ENCODE data around the gene IGF1R. TPM values are rescaled to one million over a fixed set of nuclear protein-coding genes. Genes with fewer than 3 reads are reported as not detected.

Gene IGF1R
- polyA plus RNA-seq, 4 donors = 44.8 to 49.1 (median 45.7) TPM

- DNase-seq (ENCODE audit: low read depth in 4 of 4, low spot score in 3 of 4) = peak in 3 of 4 donors; percentile 64 to 66 (median 64)
Observed at GRCh38 chr15:98647026-98647773, 1.1 kb upstream of the IGF1R start.

- DNase-seq (ENCODE audit: low read depth in 4 of 4, low spot score in 3 of 4) = peak in 2 of 4 donors; percentile 31 to 52
Observed at GRCh38 chr15:98648654-98649471, 524 bp downstream of the IGF1R start.

- peak in 2 of 4 donors; percentile 22 to 26 for DNase-seq (ENCODE audit: low read depth in 4 of 4, low spot score in 3 of 4)
Observed at GRCh38 chr15:98649472-98650416, 1.4 kb downstream of the IGF1R start.

- DNase-seq (ENCODE audit: low read depth in 4 of 4, low spot score in 3 of 4) = peak in 2 of 4 donors; percentile 43 to 48
Observed at GRCh38 chr15:98650417-98651035, 2.2 kb downstream of the IGF1R start.

GRCh38 chr15:98651036-98651481, 2.7 kb downstream of the IGF1R start:
- peak in 2 of 4 donors; percentile 41 to 45 for DNase-seq (ENCODE audit: low read depth in 4 of 4, low spot score in 3 of 4)

GRCh38 chr15:98651581-98652220, 3.4 kb downstream of the IGF1R start:
- DNase-seq (ENCODE audit: low read depth in 4 of 4, low spot score in 3 of 4) = peak in 2 of 4 donors; percentile 16 to 49

- DNase-seq (ENCODE audit: low read depth in 4 of 4, low spot score in 3 of 4) = no peak
Observed at GRCh38 chr15:98653686-98654085, 5.3 kb downstream of the IGF1R start.

- DNase-seq (ENCODE audit: low read depth in 4 of 4, low spot score in 3 of 4) = no peak
Observed at GRCh38 chr15:98654790-98655360, 6.5 kb downstream of the IGF1R start.

GRCh38 chr15:98655732-98656131, 7.4 kb downstream of the IGF1R start:
- no peak for DNase-seq (ENCODE audit: low read depth in 4 of 4, low spot score in 3 of 4)

- no peak for DNase-seq (ENCODE audit: low read depth in 4 of 4, low spot score in 3 of 4)
Observed at GRCh38 chr15:98657721-98658120, 9.4 kb downstream of the IGF1R start.

GRCh38 chr15:98658831-98659699, 10.7 kb downstream of the IGF1R start:
- no peak for DNase-seq (ENCODE audit: low read depth in 4 of 4, low spot score in 3 of 4)

- no peak for DNase-seq (ENCODE audit: low read depth in 4 of 4, low spot score in 3 of 4)
Observed at GRCh38 chr15:98660055-98660454, 11.7 kb downstream of the IGF1R start.

GRCh38 chr15:98663045-98663444, 14.7 kb downstream of the IGF1R start:
- no peak for DNase-seq (ENCODE audit: low read depth in 4 of 4, low spot score in 3 of 4)

GRCh38 chr15:98663606-98664005, 15.3 kb downstream of the IGF1R start:
- DNase-seq (ENCODE audit: low read depth in 4 of 4, low spot score in 3 of 4) = no peak

GRCh38 chr15:98666441-98666840, 18.1 kb downstream of the IGF1R start:
- no peak for DNase-seq (ENCODE audit: low read depth in 4 of 4, low spot score in 3 of 4)

GRCh38 chr15:98666841-98667240, 18.5 kb downstream of the IGF1R start:
- no peak for DNase-seq (ENCODE audit: low read depth in 4 of 4, low spot score in 3 of 4)

GRCh38 chr15:98667521-98668179, 19.3 kb downstream of the IGF1R start:
- no peak for DNase-seq (ENCODE audit: low read depth in 4 of 4, low spot score in 3 of 4)
